DND-41 (cell line): ENCODE data around the gene RGMA.
A peak's percentile ranks its signal among the peaks of the same experiment; 100 is the strongest.

ENCODE experiments used
- ATAC-seq: fragments of 200-7000 bp; cut with Tn5 transposase; 3 replicates; pipeline ENCODE4 v1.9.1; 2021; ENCODE audit warnings: low read depth; ENCODE audit not compliant: insufficient read depth
- DNase-seq: peaks from one replicate; pipeline ENCODE4 v3.0.0-alpha.2; 2020
- H2AFZ ChIP-seq: 2 replicates; pipeline ENCODE4 v1.6.0; 2012; ENCODE audit warnings: low read depth, low read length
- H3K27ac ChIP-seq: 2 replicates; pipeline ENCODE4 v1.5.1; 2012; ENCODE audit warnings: low read length, inconsistent platforms
- H3K27me3 ChIP-seq: fragments of 200-600 bp; sonication (generic); 2 replicates; pipeline ENCODE4 v1.6.0; 2012; ENCODE audit warnings: low read length, mild to moderate bottlenecking, inconsistent platforms; ENCODE audit not compliant: insufficient read depth, poor library complexity
- H3K36me3 ChIP-seq: 2 replicates; pipeline ENCODE4 v1.5.1; 2012; ENCODE audit warnings: low read length, inconsistent platforms; ENCODE audit not compliant: insufficient read depth
- H3K4me1 ChIP-seq: 2 replicates; pipeline ENCODE4 v1.5.1; 2012; ENCODE audit warnings: mild to moderate bottlenecking, low read length; ENCODE audit not compliant: insufficient read depth
- H3K4me2 ChIP-seq: 2 replicates; pipeline ENCODE4 v1.6.0; 2012; ENCODE audit warnings: mild to moderate bottlenecking, moderate library complexity, low read length, inconsistent platforms; ENCODE audit not compliant: insufficient read depth
- H3K4me3 ChIP-seq, 2 experiments: fragments of 200-600 bp in 1 of 2; shearing (Covaris generic) in 1 of 2; 2 replicates each; pipeline ENCODE4 v1.5.1; 2012 to 2016; ENCODE audit warnings: inconsistent platforms in 2 of 2, low read length in 2 of 2, mild to moderate bottlenecking in 2 of 2, low read depth in 1 of 2, moderate library complexity in 1 of 2
- H3K79me2 ChIP-seq: 2 replicates; pipeline ENCODE4 v1.6.0; 2012; ENCODE audit warnings: low read length, inconsistent platforms; ENCODE audit not compliant: insufficient read depth
- H3K9ac ChIP-seq: 2 replicates; pipeline ENCODE4 v1.6.0; 2012; ENCODE audit warnings: low read depth, mild to moderate bottlenecking, inconsistent platforms, low read length, moderate library complexity
- H3K9me3 ChIP-seq: 2 replicates; pipeline ENCODE4 v1.5.1; 2012; ENCODE audit warnings: low read length, moderate library complexity, mild to moderate bottlenecking, inconsistent platforms; ENCODE audit not compliant: insufficient read depth, severe bottlenecking
- H4K20me1 ChIP-seq: 2 replicates; pipeline ENCODE4 v1.6.0; 2012; ENCODE audit warnings: low read length; ENCODE audit not compliant: insufficient read depth
- CTCF ChIP-seq: IDR thresholded peaks from 2 replicates; pipeline ENCODE4 v1.5.1; 2012; ENCODE audit warnings: borderline replicate concordance, low read length, moderate library complexity, mild to moderate bottlenecking; ENCODE audit not compliant: poor library complexity, severe bottlenecking; ENCODE audit errors: extremely low read depth
- EZH2 ChIP-seq: IDR thresholded peaks from 3 replicates; pipeline ENCODE4 v1.6.1; 2012; ENCODE audit warnings: borderline replicate concordance, low read depth, mild to moderate bottlenecking, moderate library complexity, low read length, inconsistent platforms; ENCODE audit not compliant: severe bottlenecking

The RGMA gene

GRCh38 chr15:93027413-93027812 lies 61.6 kb downstream of the RGMA start:
- Histone ChIP-seq H2AFZ (no peak overlapping the region), H3K9ac (no peak overlapping the region), H3K4me1 (peaks cover 8% of the 10 kb centered on the region)

GRCh38 chr15:93026380-93026817 lies 62.6 kb downstream of the RGMA start:
- ATAC-seq, result no peak
- no peak overlapping the region for H3K4me3 ChIP-seq
- peaks cover 16% of the 10 kb centered on the region for H4K20me1 ChIP-seq
- H3K9ac ChIP-seq, result no peak overlapping the region
- H3K27me3 ChIP-seq, result no peaks in the 10 kb centered on the region
- TF ChIP-seq CTCF (no peak), EZH2 (no peak)
- H3K36me3 ChIP-seq, result peaks cover 59% of the 10 kb centered on the region
- no peak overlapping the region for H3K4me2 ChIP-seq
- peak; percentile 3 for DNase-seq
- no peak overlapping the region for H2AFZ ChIP-seq
- H3K27ac ChIP-seq, result no peak overlapping the region
- H3K9me3 ChIP-seq, result no peaks in the 10 kb centered on the region
- H3K79me2 ChIP-seq, result peaks cover 11% of the 10 kb centered on the region
- H3K4me1 ChIP-seq, result peaks cover 8% of the 10 kb centered on the region

More at GRCh38 chr15:93027413-93027812, 61.6 kb downstream of the RGMA start:
- H3K4me2 ChIP-seq, result no peak overlapping the region
- no peak for ATAC-seq
- peaks cover 48% of the 10 kb centered on the region for H3K36me3 ChIP-seq
- peaks cover 2% of the 10 kb centered on the region; the same call in 1 of the 2 replicates for H3K79me2 ChIP-seq
- DNase-seq, result peak; percentile 3
- no peaks in the 10 kb centered on the region for H3K27me3 ChIP-seq
- H3K4me3 ChIP-seq, result no peak overlapping the region
- TF ChIP-seq EZH2 (no peak), CTCF (no peak)
- peaks cover 13% of the 10 kb centered on the region for H4K20me1 ChIP-seq
- H3K27ac ChIP-seq, result no peak overlapping the region
- H3K9me3 ChIP-seq, result no peaks in the 10 kb centered on the region

GRCh38 chr15:93025625-93025982 lies 63.4 kb downstream of the RGMA start:
- TF ChIP-seq EZH2 (no peak), CTCF (no peak)
- no peak overlapping the region for H2AFZ ChIP-seq
- peaks cover 16% of the 10 kb centered on the region for H4K20me1 ChIP-seq
- no peaks in the 10 kb centered on the region for H3K27me3 ChIP-seq
- no peak overlapping the region for H3K4me2 ChIP-seq
- peaks cover 67% of the 10 kb centered on the region for H3K36me3 ChIP-seq
- H3K9ac ChIP-seq, result no peak overlapping the region
- no peaks in the 10 kb centered on the region for H3K9me3 ChIP-seq
- ATAC-seq (no peak), DNase-seq (peak; percentile 2)
- peaks cover 16% of the 10 kb centered on the region for H3K79me2 ChIP-seq
- H3K4me3 ChIP-seq, result no peak overlapping the region
- peaks cover 4% of the 10 kb centered on the region for H3K4me1 ChIP-seq
- no peak overlapping the region for H3K27ac ChIP-seq
